Measurements from ENCODE around the gene NT5DC1. TPM values are rescaled to one million over a fixed set of nuclear protein-coding genes. Genes with fewer than 3 reads are reported as not detected.

Gene NT5DC1
- total RNA-seq, 1 donor from 2014 or later, result 29.7 TPM

DNA sequence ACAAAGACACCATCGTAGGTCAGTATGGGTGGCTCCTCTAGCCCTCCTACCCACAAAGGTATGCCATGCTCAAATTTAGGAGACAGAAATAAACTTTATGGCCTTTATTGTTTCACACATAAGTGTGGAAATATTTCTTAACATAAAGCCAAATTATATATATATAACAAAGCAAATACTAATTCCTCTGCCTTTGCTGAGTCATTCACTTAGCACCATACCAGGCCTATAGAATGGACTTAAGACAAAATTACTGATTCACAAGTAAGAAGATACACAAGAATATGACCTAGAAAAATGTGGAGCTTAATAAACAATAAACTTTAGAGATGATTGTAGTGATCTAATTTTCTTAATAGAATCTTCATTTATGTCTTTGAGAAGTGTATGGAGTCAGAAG lies 45.1 kb upstream of the NT5DC1 start:
- no peak overlapping the region for H2AFZ ChIP-seq (ENCODE audit: low read depth, low read length)

DNA sequence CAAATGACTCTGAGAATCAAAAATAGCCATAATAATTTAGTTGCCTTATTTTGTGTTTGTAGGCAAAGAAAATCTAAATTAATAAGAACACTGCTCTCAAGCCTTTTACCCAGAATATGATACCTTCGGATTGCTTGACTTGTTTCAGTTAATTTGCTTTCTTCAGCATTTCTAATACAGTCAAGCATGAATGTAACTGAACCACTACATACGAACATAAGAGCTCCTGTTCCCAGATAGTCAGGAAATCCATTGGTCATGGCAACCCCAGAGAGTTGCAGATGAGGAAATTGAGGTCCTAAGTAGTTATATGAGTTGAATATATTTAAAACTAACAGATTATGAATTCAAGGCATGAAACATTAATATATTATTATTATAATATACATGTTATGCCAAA lies 42.9 kb upstream of the NT5DC1 start:
- no peaks in the 10 kb centered on the region for H4K20me1 ChIP-seq (ENCODE audit: insufficient read depth, low read length)

More for the DNA sequence above, 45.1 kb upstream of the NT5DC1 start:
- DNase-seq (ENCODE audit: low read depth), result no peak
- Mint-ChIP-seq H3K36me3 (ENCODE audit: low read depth, unreplicated experiment) (no peaks in the 10 kb centered on the region), H3K4me3 (ENCODE audit: unreplicated experiment) (no peak overlapping the region), H3K27ac (ENCODE audit: unreplicated experiment) (no peak overlapping the region), H3K9me3 (ENCODE audit: unreplicated experiment) (no peaks in the 10 kb centered on the region), H3K4me1 (ENCODE audit: low read depth, unreplicated experiment) (peaks cover 14% of the 10 kb centered on the region), H3K27me3 (ENCODE audit: low read depth, unreplicated experiment) (no peaks in the 10 kb centered on the region)
- Histone ChIP-seq H3K27ac (ENCODE audit: low read depth, low read length) (no peak overlapping the region), H3K79me2 (ENCODE audit: insufficient read depth, low read length) (no peaks in the 10 kb centered on the region), H3K36me3 (ENCODE audit: insufficient read depth, low read length) (no peaks in the 10 kb centered on the region), H3K4me1 (ENCODE audit: insufficient read depth, low read length) (no peaks in the 10 kb centered on the region), H3K9ac (ENCODE audit: low read length) (no peak overlapping the region), H3K27me3 (ENCODE audit: insufficient read depth, low read length) (no peaks in the 10 kb centered on the region), H3K4me2 (ENCODE audit: low read length) (no peak overlapping the region), H3K4me3 (ENCODE audit: insufficient read depth, low read depth, low read length) (no peak overlapping the region), H3K9me3 (ENCODE audit: insufficient read depth, low read depth, low read length) (no peaks in the 10 kb centered on the region), H4K20me1 (ENCODE audit: insufficient read depth, low read length) (no peaks in the 10 kb centered on the region)
- TF ChIP-seq, protein P1, sequence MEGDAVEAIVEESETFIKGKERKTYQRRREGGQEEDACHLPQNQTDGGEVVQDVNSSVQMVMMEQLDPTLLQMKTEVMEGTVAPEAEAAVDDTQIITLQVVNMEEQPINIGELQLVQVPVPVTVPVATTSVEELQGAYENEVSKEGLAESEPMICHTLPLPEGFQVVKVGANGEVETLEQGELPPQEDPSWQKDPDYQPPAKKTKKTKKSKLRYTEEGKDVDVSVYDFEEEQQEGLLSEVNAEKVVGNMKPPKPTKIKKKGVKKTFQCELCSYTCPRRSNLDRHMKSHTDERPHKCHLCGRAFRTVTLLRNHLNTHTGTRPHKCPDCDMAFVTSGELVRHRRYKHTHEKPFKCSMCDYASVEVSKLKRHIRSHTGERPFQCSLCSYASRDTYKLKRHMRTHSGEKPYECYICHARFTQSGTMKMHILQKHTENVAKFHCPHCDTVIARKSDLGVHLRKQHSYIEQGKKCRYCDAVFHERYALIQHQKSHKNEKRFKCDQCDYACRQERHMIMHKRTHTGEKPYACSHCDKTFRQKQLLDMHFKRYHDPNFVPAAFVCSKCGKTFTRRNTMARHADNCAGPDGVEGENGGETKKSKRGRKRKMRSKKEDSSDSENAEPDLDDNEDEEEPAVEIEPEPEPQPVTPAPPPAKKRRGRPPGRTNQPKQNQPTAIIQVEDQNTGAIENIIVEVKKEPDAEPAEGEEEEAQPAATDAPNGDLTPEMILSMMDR (IDR thresholded peaks at IDR 0.05; ENCODE audit: insufficient read depth, low read depth, low read length), result no peak
- TF ChIP-seq EZH2 (IDR thresholded peaks at IDR 0.05; ENCODE audit: insufficient read depth, low read length), result no peak
- no peak for FAIRE-seq

More for the DNA sequence above, 42.9 kb upstream of the NT5DC1 start:
- Mint-ChIP-seq H3K4me3 (ENCODE audit: unreplicated experiment) (no peak overlapping the region), H3K9me3 (ENCODE audit: unreplicated experiment) (no peaks in the 10 kb centered on the region), H3K4me1 (ENCODE audit: low read depth, unreplicated experiment) (peaks cover 27% of the 10 kb centered on the region), H3K27ac (ENCODE audit: unreplicated experiment) (no peak overlapping the region), H3K27me3 (ENCODE audit: low read depth, unreplicated experiment) (no peaks in the 10 kb centered on the region), H3K36me3 (ENCODE audit: low read depth, unreplicated experiment) (no peaks in the 10 kb centered on the region)
- Histone ChIP-seq H3K4me2 (ENCODE audit: low read length) (no peak overlapping the region), H3K36me3 (ENCODE audit: insufficient read depth, low read length) (no peaks in the 10 kb centered on the region), H2AFZ (ENCODE audit: low read depth, low read length) (no peak overlapping the region), H3K9ac (ENCODE audit: low read length) (no peak overlapping the region), H3K9me3 (ENCODE audit: insufficient read depth, low read depth, low read length) (no peaks in the 10 kb centered on the region), H3K4me1 (ENCODE audit: insufficient read depth, low read length) (no peaks in the 10 kb centered on the region), H3K27ac (ENCODE audit: low read depth, low read length) (no peak overlapping the region), H3K79me2 (ENCODE audit: insufficient read depth, low read length) (no peaks in the 10 kb centered on the region), H3K27me3 (ENCODE audit: insufficient read depth, low read length) (no peaks in the 10 kb centered on the region), H3K4me3 (ENCODE audit: insufficient read depth, low read depth, low read length) (no peak overlapping the region)
- no peak for TF ChIP-seq EZH2 (IDR thresholded peaks at IDR 0.05; ENCODE audit: insufficient read depth, low read length)
- TF ChIP-seq, protein P1 (IDR thresholded peaks at IDR 0.05; ENCODE audit: insufficient read depth, low read depth, low read length), result no peak
- DNase-seq (ENCODE audit: low read depth) (no peak), FAIRE-seq (no peak)

Data from astrocyte (in vitro differentiated cells and primary cell).